22Rv1 (cell line): ENCODE measurements around the gene CARD10.

Experiments used
- CTCF ChIP-seq: fragments of 450-650 bp; IDR thresholded peaks from 2 replicates; pipeline ENCODE4 v1.5.1; 2017; ENCODE audit warnings: mild to moderate bottlenecking
- ZFX ChIP-seq: fragments of 450-650 bp; IDR thresholded peaks from 2 replicates; pipeline ENCODE4 v1.6.1; 2017; ENCODE audit warnings: antibody characterized with exemption, borderline replicate concordance

GRCh38 chr22:37552524-37553163 is 33.4 kb upstream of the CARD10 start:
- TF ChIP-seq CTCF (no peak), ZFX (no peak)
